Measurements from ENCODE around the gene SLC16A10. TPM values are rescaled to one million over a fixed set of nuclear protein-coding genes. Genes with fewer than 3 reads are reported as not detected.

The SLC16A10 gene
- total and polyA plus RNA-seq, 2 of the 8 experiments (the other 6 are each of a cell fraction or from before 2014, with no cell fraction given): 18.6 to 23.2 TPM

GRCh38 chr6:111172563-111172962 lies 85.3 kb downstream of the SLC16A10 start:
- Histone ChIP-seq H2AK5ac (ENCODE audit: low read depth, low read length) (no peak overlapping the region), H3K23ac (ENCODE audit: insufficient read length) (no peak overlapping the region), H3K36me3 (ENCODE audit: control insufficient read depth in 2 of 4, insufficient read depth in 4 of 4, low read length in 3 of 4) (no peaks in the 10 kb centered on the region), H3K4me2 (ENCODE audit: insufficient read depth in 1 of 2, low read depth in 2 of 2, low read length in 2 of 2) (no peak overlapping the region), H4K91ac (replicated peaks; ENCODE audit: insufficient read length, low read length) (no peak overlapping the region), H2BK20ac (ENCODE audit: low read length) (no peak overlapping the region), H3K79me2 (ENCODE audit: control insufficient read depth in 1 of 2, insufficient read depth in 2 of 2, low read length in 2 of 2) (no peaks in the 10 kb centered on the region), H3K18ac (ENCODE audit: extremely low read depth, low read length) (no peak overlapping the region), H3K27me3 (replicated peaks in 1 of 4; ENCODE audit: control insufficient read depth in 3 of 4, extremely low read depth in 1 of 4, insufficient read depth in 3 of 4, low read length in 3 of 4) (no peaks in the 10 kb centered on the region), H3K4me3 (ENCODE audit: extremely low read depth in 1 of 4, insufficient read depth in 2 of 4, low read depth in 3 of 4, low read length in 4 of 4) (no peak overlapping the region), H2BK12ac (ENCODE audit: low read depth, low read length) (no peak overlapping the region), H2BK5ac (ENCODE audit: low read depth, low read length) (no peak overlapping the region), H3K9ac (replicated peaks in 1 of 4; ENCODE audit: extremely low read depth in 1 of 4, low read depth in 3 of 4, low read length in 3 of 4) (no peak overlapping the region), H4K20me1 (replicated peaks in 1 of 2; ENCODE audit: control insufficient read depth in 1 of 2, insufficient read depth in 2 of 2, low read length in 2 of 2) (no peaks in the 10 kb centered on the region), H2BK15ac (ENCODE audit: low read length) (no peak overlapping the region), H4K5ac (ENCODE audit: insufficient read length, low read depth, low read length) (no peak overlapping the region), H3K56ac (replicated peaks; ENCODE audit: insufficient read length, low read depth, low read length) (no peak overlapping the region), H3K9me3 (ENCODE audit: insufficient read depth in 2 of 2, low read depth in 1 of 2, low read length in 1 of 2) (no peaks in the 10 kb centered on the region), H4K8ac (ENCODE audit: extremely low read depth, insufficient read depth, low read length) (no peak overlapping the region), H2BK120ac (replicated peaks; ENCODE audit: low read depth, low read length) (no peak overlapping the region), H3K14ac (ENCODE audit: insufficient read length) (no peak overlapping the region), H2AFZ (ENCODE audit: low read length) (no peak overlapping the region), H3K23me2 (ENCODE audit: low read depth, low read length) (no peaks in the 10 kb centered on the region), H3K27ac (ENCODE audit: low read depth, low read length) (no peak overlapping the region), H3K79me1 (ENCODE audit: low read depth, low read length) (no peaks in the 10 kb centered on the region), H3K4me1 (replicated peaks in 1 of 4; ENCODE audit: control insufficient read depth in 3 of 4, insufficient read depth in 4 of 4, low read length in 3 of 4) (peaks cover 0 to 6% (median 0%) of the 10 kb centered on the region in 4 experiments; a peak in 1 of 7 replicates), H3K4ac (replicated peaks; ENCODE audit: insufficient read length, low read depth, low read length) (no peak overlapping the region)
- POLR2A ChIA-PET (ENCODE audit: partially characterized antibody): no interaction called here
- CTCF ChIA-PET (ENCODE audit: partially characterized antibody): no interaction called here
- TF ChIP-seq TEAD4 (IDR thresholded peaks at IDR 0.05; ENCODE audit: low read depth, low read length) (no peak), RNF2 (IDR thresholded peaks at IDR 0.05; ENCODE audit: borderline replicate concordance, low read depth, low read length, missing control alignments, poor library complexity, severe bottlenecking) (no peak), CHD2 (IDR thresholded peaks at IDR 0.05; ENCODE audit: low read length) (no peak), SP2 (IDR thresholded peaks at IDR 0.05; ENCODE audit: low read length) (no peak), EP300 (IDR thresholded peaks at IDR 0.05; ENCODE audit: borderline replicate concordance in 1 of 2, low read depth in 2 of 2, low read length in 2 of 2) (no peak), CHD1 (IDR thresholded peaks at IDR 0.05; ENCODE audit: low read depth, low read length) (no peak), GABPA (IDR thresholded peaks at IDR 0.05; ENCODE audit: borderline replicate concordance, insufficient read depth, low read length) (no peak), ATF3 (IDR thresholded peaks at IDR 0.05; ENCODE audit: insufficient read depth, low read depth, low read length) (no peak), ASH2L (IDR thresholded peaks at IDR 0.05; ENCODE audit: low read length) (no peak), ATF2 (IDR thresholded peaks at IDR 0.05; ENCODE audit: low read length) (no peak), HDAC6 (IDR thresholded peaks at IDR 0.05; ENCODE audit: low read depth, low read length) (no peak), CREB1 (IDR thresholded peaks at IDR 0.05) (no peak)
- 86% methylated on average over 4 of the region's 4 CpGs; no CpG with 5 or more reads in 1 of the 2 experiments for WGBS, 2 experiments (ENCODE audit: extremely low coverage in 1 of 2, insufficient coverage in 1 of 2, insufficient read length in 1 of 2, insufficient replicate concordance in 2 of 2, low coverage in 1 of 2, low lambda C conversion rate in 2 of 2, missing lambda C conversion rate in 1 of 2)
- FAIRE-seq (no peak), DNase-seq (ENCODE audit: low read depth in 1 of 2, low spot score in 2 of 2) (no peak)
